ENCODE measurements around the gene BPIFB3.

The BPIFB3 gene, protein sequence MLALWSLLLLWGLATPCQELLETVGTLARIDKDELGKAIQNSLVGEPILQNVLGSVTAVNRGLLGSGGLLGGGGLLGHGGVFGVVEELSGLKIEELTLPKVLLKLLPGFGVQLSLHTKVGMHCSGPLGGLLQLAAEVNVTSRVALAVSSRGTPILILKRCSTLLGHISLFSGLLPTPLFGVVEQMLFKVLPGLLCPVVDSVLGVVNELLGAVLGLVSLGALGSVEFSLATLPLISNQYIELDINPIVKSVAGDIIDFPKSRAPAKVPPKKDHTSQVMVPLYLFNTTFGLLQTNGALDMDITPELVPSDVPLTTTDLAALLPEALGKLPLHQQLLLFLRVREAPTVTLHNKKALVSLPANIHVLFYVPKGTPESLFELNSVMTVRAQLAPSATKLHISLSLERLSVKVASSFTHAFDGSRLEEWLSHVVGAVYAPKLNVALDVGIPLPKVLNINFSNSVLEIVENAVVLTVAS

GRCh38 chr20:33053291-33054106, at the start of gene BPIFB3:
Gene BPIFB3 (plus strand): TSS chr20:33053903. CDS start chr20:33055436, 1,533 bp downstream.
- FAIRE-seq (no peak), DNase-seq (ENCODE audit: insufficient read length, low spot score) (no peak)
- TF ChIP-seq CTCF (IDR thresholded peaks at IDR 0.05; ENCODE audit: insufficient read depth, missing control alignments): no peak

- no peak for FAIRE-seq
- DNase-seq (ENCODE audit: insufficient read length, low spot score): no peak
- TF ChIP-seq CTCF (IDR thresholded peaks at IDR 0.05; ENCODE audit: insufficient read depth, missing control alignments): no peak
Observed at GRCh38 chr20:33004141-33004751, 49.5 kb upstream of the BPIFB3 start, which contains the start of gene SUN5. Gene SUN5 (minus strand): TSS chr20:33004433. CDS start chr20:33004340, 93 bp downstream.

- DNase-seq (ENCODE audit: insufficient read length, low spot score) (no peak), FAIRE-seq (no peak)
- TF ChIP-seq CTCF (IDR thresholded peaks at IDR 0.05; ENCODE audit: insufficient read depth, missing control alignments): peak; percentile 31
Observed at GRCh38 chr20:33005132-33005566, 48.6 kb upstream of the BPIFB3 start.

DNA sequence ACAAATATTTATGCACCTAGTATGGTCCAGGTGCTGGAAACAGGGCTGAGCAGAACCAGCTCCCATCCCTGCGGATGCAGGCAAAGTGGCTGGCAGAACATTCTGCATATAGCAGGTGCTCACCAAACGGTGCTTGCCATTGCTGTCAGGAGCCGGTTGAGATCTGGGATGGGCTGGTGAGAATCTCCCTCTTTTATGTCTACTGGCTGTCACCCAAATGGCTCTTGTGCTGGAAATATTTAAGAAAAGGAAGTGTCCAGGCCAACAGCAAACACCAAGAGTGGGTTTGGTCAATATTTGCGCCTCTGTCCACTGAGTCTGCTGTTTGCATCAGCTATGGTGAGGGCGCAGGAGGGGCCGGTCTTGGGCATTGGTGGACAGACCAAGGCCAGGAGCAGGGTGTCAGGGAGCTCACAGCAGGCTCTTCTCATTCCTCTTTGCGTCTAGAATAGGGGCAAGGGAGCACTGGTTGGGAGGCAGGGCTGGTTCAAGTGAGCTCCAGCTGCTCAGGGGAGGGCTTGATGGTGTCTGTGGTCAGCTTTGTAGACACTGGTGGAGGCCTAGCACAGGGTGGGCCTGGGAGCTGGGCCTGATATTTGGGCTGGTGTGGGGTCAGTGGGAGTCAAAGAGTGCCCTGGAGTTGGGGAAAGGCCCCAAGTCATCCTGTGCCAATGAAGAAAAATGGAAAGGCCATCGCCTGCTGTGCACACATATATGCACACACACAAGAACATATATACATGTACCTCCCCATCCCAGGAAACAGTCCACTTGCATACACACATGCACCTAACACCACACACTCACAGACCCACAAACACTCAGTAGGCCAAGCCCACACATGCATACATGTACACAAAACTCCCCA, 47.6 kb upstream of the BPIFB3 start:
- TF ChIP-seq CTCF (IDR thresholded peaks at IDR 0.05; ENCODE audit: insufficient read depth, missing control alignments): no peak
- FAIRE-seq (no peak), DNase-seq (ENCODE audit: insufficient read length, low spot score) (no peak)

DNA sequence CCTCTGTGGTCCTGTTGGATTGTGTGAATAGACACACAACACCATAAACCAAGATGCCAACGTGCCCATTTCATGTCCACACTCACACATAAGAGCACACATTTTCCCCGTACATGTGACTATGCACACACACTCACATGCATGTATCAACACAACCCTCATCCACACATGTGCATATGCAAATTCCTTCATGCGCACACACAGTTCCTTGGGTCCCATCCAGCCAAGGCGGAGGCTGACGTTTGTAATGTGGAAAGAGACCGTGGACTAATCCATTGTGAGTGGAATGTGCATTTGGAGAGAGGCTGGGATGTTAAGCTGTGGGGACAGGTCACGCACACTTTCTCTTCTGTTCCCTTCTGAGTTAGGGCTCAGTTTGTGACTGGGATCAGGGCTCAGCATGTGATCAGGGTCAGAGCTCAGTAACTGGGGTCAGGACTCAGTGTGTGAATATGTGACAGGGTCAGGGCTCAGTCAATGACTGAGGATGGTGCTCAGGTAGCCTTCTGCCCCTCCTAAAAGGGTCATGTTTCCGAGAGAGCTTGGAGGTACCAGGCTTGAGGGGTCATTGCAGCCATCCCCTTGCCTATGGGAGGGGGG, 46.8 kb upstream of the BPIFB3 start:
- no peak for TF ChIP-seq CTCF (IDR thresholded peaks at IDR 0.05; ENCODE audit: insufficient read depth, missing control alignments)
- FAIRE-seq (no peak), DNase-seq (ENCODE audit: insufficient read length, low spot score) (no peak)
